ENCODE results near the gene NR0B2.

DNA sequence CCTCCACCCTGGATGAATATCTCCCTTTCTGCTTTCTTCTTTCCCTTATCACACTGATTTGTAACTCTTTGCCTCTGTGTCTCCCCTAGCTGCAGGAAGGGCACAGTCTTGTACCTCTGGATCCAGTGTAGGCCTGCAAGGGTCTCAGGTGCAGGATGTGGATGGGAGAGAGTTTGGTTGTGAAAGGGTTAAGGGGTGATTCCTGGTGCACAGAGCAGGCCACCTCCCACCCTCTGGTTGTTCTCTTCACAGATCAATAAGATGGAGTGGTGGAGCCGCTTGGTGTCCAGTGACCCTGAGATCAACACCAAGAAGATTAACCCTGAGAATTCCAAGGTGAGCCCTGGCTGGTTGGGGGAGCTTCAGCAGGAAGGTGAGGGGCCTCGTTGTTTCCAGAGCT is 31.4 kb upstream of the NR0B2 start:
- TF ChIP-seq PHF21A (CRISPR knock-in tag; IDR thresholded peaks at IDR 0.05) (0 out of 2 replicates have a peak, but pooled peaks have one; percentile 28), ZNF260 (CRISPR knock-in tag; IDR thresholded peaks at IDR 0.05; ENCODE audit: borderline replicate concordance, low read depth) (no peak), ZNF777 (CRISPR knock-in tag; IDR thresholded peaks at IDR 0.05) (no peak), CTCF (CRISPR knock-in tag; IDR thresholded peaks at IDR 0.05) (no peak), NFYB (CRISPR knock-in tag; IDR thresholded peaks at IDR 0.05) (no peak), ZSCAN21 (CRISPR knock-in tag; IDR thresholded peaks at IDR 0.05; ENCODE audit: borderline replicate concordance) (no peak), SNAI1 (CRISPR knock-in tag; IDR thresholded peaks at IDR 0.05; ENCODE audit: borderline replicate concordance) (no peak), MLX (CRISPR knock-in tag; IDR thresholded peaks at IDR 0.05) (no peak), TAF1 (CRISPR knock-in tag; IDR thresholded peaks at IDR 0.05) (no peak), ZNF678 (CRISPR knock-in tag; IDR thresholded peaks at IDR 0.05) (no peak), POLR2G (IDR thresholded peaks at IDR 0.05; ENCODE audit: low read depth, low read length) (no peak), FOXO1 (CRISPR knock-in tag; IDR thresholded peaks at IDR 0.05) (no peak), ZNF839 (CRISPR knock-in tag; IDR thresholded peaks at IDR 0.05; ENCODE audit: borderline replicate concordance) (no peak)
- TF ChIP-seq, protein P1, sequence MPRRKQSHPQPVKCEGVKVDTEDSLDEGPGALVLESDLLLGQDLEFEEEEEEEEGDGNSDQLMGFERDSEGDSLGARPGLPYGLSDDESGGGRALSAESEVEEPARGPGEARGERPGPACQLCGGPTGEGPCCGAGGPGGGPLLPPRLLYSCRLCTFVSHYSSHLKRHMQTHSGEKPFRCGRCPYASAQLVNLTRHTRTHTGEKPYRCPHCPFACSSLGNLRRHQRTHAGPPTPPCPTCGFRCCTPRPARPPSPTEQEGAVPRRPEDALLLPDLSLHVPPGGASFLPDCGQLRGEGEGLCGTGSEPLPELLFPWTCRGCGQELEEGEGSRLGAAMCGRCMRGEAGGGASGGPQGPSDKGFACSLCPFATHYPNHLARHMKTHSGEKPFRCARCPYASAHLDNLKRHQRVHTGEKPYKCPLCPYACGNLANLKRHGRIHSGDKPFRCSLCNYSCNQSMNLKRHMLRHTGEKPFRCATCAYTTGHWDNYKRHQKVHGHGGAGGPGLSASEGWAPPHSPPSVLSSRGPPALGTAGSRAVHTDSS (CRISPR knock-in tag; conservative IDR thresholded peaks at IDR 0.05), result no peak

All from HepG2 (cell line).